HCT116 (cell line): Measurements from ENCODE around the gene HSDL2. TPM values are rescaled to one million over a fixed set of nuclear protein-coding genes. Genes with fewer than 3 reads are reported as not detected.

ENCODE experiments used
- ATAC-seq: fragments of 200-7000 bp; cut with Tn5 transposase; 2 replicates; pipeline ENCODE4 v1.9.1; 2020; ENCODE audit warnings: mild to moderate bottlenecking, moderate library complexity
- BruUV-seq: library from RNA; stranded (reverse); fragments of 400-500 nt; replicated peaks from 2 replicates; lab custom pipeline; 2021; lab: Mats Ljungman, UMichigan
- CTCF ChIA-PET: fragments of 300-600 bp; sonication (Branson Sonifier 250); formaldehyde crosslinking; loops from one replicate; lab custom pipeline; 2021; ENCODE audit warnings: antibody characterized with exemption; lab: Charles Lee
- POLR2A ChIA-PET: fragments of 300-600, 350-600 bp; sonication (Branson Sonifier 250); formaldehyde crosslinking; loops from one replicate; lab custom pipeline; 2021; ENCODE audit warnings: antibody characterized with exemption; lab: Charles Lee
- RAD21 ChIA-PET, 2 experiments: fragments of 300-600 bp; sonication (Branson Sonifier 250); formaldehyde crosslinking; loops; one replicate each; lab custom pipeline; 2023; ENCODE audit warnings: low total read pairs in 2 of 2; ENCODE audit not compliant: uncharacterized antibody in 2 of 2, unreplicated experiment in 2 of 2, low non-redundant PET in 1 of 2; lab: Charles Lee
- DNase-seq: peaks from one replicate; pipeline ENCODE4 v3.0.0-alpha.2; 2010; ENCODE audit warnings: low read depth, low spot score
- H2AFZ ChIP-seq: fragments of 200-600 bp; shearing (Covaris generic), sonication (generic); 2 replicates; pipeline ENCODE4 v1.6.1; 2017; ENCODE audit warnings: low read depth, mixed run types, mixed read lengths, antibody characterized with exemption, low read length; ENCODE audit not compliant: poor library complexity, severe bottlenecking
- H3K27ac ChIP-seq: 2 replicates; pipeline ENCODE4 v1.5.1; 2012; ENCODE audit warnings: low read depth, low read length
- H3K27me3 ChIP-seq: fragments of 200-600 bp; sonication (generic); 2 replicates; pipeline ENCODE4 v1.6.1; 2016; ENCODE audit warnings: mixed run types, low read length, mixed read lengths; ENCODE audit not compliant: insufficient read depth
- H3K36me3 ChIP-seq, 2 experiments: fragments of 200-500 bp in 1 of 2; fragments of 200-600 bp in 1 of 2; sonication (Bioruptor generic) in 1 of 2; sonication (generic) in 1 of 2; 2 replicates each; pipeline versions ENCODE4 v1.5.1 to v1.6.1; 2014 to 2016; ENCODE audit warnings: low read length in 2 of 2, inconsistent platforms in 1 of 2, mixed read lengths in 1 of 2, mixed run types in 1 of 2; ENCODE audit not compliant: insufficient read depth in 2 of 2, control insufficient read depth in 1 of 2
- H3K4me1 ChIP-seq, 2 experiments: fragments of 200-600 bp in 1 of 2; sonication (generic) in 1 of 2; 2 replicates each; pipeline versions ENCODE4 v1.5.1 to v1.6.1; 2012 to 2017; ENCODE audit warnings: low read length in 2 of 2, inconsistent platforms in 1 of 2, mild to moderate bottlenecking in 1 of 2, mixed read lengths in 1 of 2, mixed run types in 1 of 2, moderate library complexity in 1 of 2; ENCODE audit not compliant: insufficient read depth in 2 of 2, control insufficient read depth in 1 of 2
- H3K4me2 ChIP-seq: fragments of 200-600 bp; sonication (generic); 2 replicates; pipeline ENCODE4 v1.6.1; 2017; ENCODE audit warnings: mixed run types, low read length, mixed read lengths
- H3K4me3 ChIP-seq, 2 experiments: fragments of 200-600 bp in 1 of 2; sonication (generic) in 1 of 2; replicated peaks in 1 of 2; 2 replicates each; pipeline ENCODE4 v1.5.1; 2011 to 2016; ENCODE audit warnings: low read length in 2 of 2, control low read depth in 1 of 2, low read depth in 1 of 2, mild to moderate bottlenecking in 1 of 2, mixed read lengths in 1 of 2, mixed run types in 1 of 2
- H3K79me2 ChIP-seq: fragments of 200-600 bp; sonication (generic); 2 replicates; pipeline ENCODE4 v1.6.1; 2017; ENCODE audit warnings: mild to moderate bottlenecking, mixed run types, low read length, moderate library complexity, mixed read lengths; ENCODE audit not compliant: insufficient read depth
- H3K9ac ChIP-seq: fragments of 200-600 bp; sonication (generic); 2 replicates; pipeline ENCODE4 v1.6.1; 2016; ENCODE audit warnings: low read length, mixed read lengths
- H3K9me2 ChIP-seq: fragments of 200-600 bp; sonication (generic), shearing (Covaris generic); 2 replicates; pipeline ENCODE4 v1.6.1; 2017; ENCODE audit warnings: mixed run types, mild to moderate bottlenecking, moderate library complexity; ENCODE audit not compliant: insufficient read depth
- H3K9me3 ChIP-seq, 2 experiments: fragments of 200-500 bp in 1 of 2; fragments of 200-600 bp in 1 of 2; sonication (Bioruptor generic) in 1 of 2; sonication (generic) in 1 of 2; 2 replicates each; pipeline ENCODE4 v1.6.1; 2014 to 2017; ENCODE audit warnings: low read length in 2 of 2, mixed read lengths in 2 of 2, inconsistent platforms in 1 of 2, low read depth in 1 of 2, mild to moderate bottlenecking in 1 of 2, mixed run types in 1 of 2, moderate library complexity in 1 of 2; ENCODE audit not compliant: control insufficient read depth in 1 of 2, insufficient read depth in 1 of 2
- H4K20me1 ChIP-seq: fragments of 200-600 bp; sonication (generic), shearing (Covaris generic); 2 replicates; pipeline ENCODE4 v1.6.1; 2017; ENCODE audit warnings: mixed run types, mild to moderate bottlenecking, moderate library complexity; ENCODE audit not compliant: insufficient read depth
- ATF3 ChIP-seq: IDR thresholded peaks from 2 replicates; pipeline ENCODE4 v1.6.1; 2012
- CBX3 ChIP-seq: IDR thresholded peaks from 2 replicates; pipeline ENCODE4 v1.6.1; 2012; ENCODE audit warnings: low read depth
- CTCF ChIP-seq, 3 experiments: fragments of 200-600 bp in 1 of 3; sonication (generic) in 1 of 3; IDR thresholded peaks in 2 of 3; conservative IDR thresholded peaks in 1 of 3; 2 replicates each; pipeline ENCODE4 v1.5.1; 2012 to 2017; ENCODE audit warnings: low read depth in 2 of 3, low read length in 2 of 3, antibody characterized with exemption in 1 of 3, borderline replicate concordance in 1 of 3, control low read depth in 1 of 3, mild to moderate bottlenecking in 1 of 3, mixed read lengths in 1 of 3, mixed run types in 1 of 3, moderate library complexity in 1 of 3; ENCODE audit not compliant: insufficient read depth in 1 of 3
- EGR1 ChIP-seq: IDR thresholded peaks from 2 replicates; pipeline ENCODE4 v1.6.1; 2012; ENCODE audit warnings: low read depth
- EZH2 ChIP-seq: fragments of 200-600 bp; sonication (generic); IDR thresholded peaks from 2 replicates; pipeline ENCODE4 v1.6.1; 2017; ENCODE audit warnings: antibody characterized with exemption, mixed run types
- EZH2phosphoT487 ChIP-seq: fragments of 200-600 bp; IDR thresholded peaks from 2 replicates; pipeline ENCODE4 v1.6.1; 2018; ENCODE audit warnings: antibody characterized with exemption, borderline replicate concordance
- MAX ChIP-seq: IDR thresholded peaks from 2 replicates; pipeline ENCODE4 v1.6.1; 2012
- POLR2A ChIP-seq: IDR thresholded peaks from 2 replicates; pipeline ENCODE4 v1.7.0; 2011; ENCODE audit warnings: borderline replicate concordance; ENCODE audit not compliant: insufficient read depth, insufficient read length; ENCODE audit errors: extremely low read depth
- SP1 ChIP-seq: IDR thresholded peaks from 2 replicates; pipeline ENCODE4 v1.6.1; 2012; ENCODE audit warnings: low read depth
- SRF ChIP-seq: IDR thresholded peaks from 2 replicates; pipeline ENCODE4 v1.6.1; 2012; ENCODE audit warnings: low read depth
- TCF7L2 ChIP-seq: IDR thresholded peaks from 2 replicates; pipeline ENCODE4 v1.7.0; 2011; ENCODE audit warnings: borderline replicate concordance, inconsistent platforms; ENCODE audit not compliant: insufficient read depth, insufficient read length; ENCODE audit errors: extremely low read depth
- ZBTB33 ChIP-seq: IDR thresholded peaks from 2 replicates; pipeline ENCODE4 v1.6.1; 2011; ENCODE audit warnings: mild to moderate bottlenecking, low read length, moderate library complexity; ENCODE audit not compliant: insufficient replicate concordance; ENCODE audit errors: extremely low read depth
- ZFX ChIP-seq: fragments of 450-650 bp; IDR thresholded peaks from 2 replicates; pipeline ENCODE4 v1.6.1; 2017
- ZNF274 ChIP-seq: fragments of 200-500 bp; sonication (Bioruptor generic); IDR thresholded peaks from 2 replicates; pipeline ENCODE4 v1.6.1; 2014; ENCODE audit warnings: mild to moderate bottlenecking, low read depth, low read length, inconsistent platforms
- intact Hi-C: fragments of 100-400 bp; cut with micrococcal nuclease; formaldehyde crosslinking; loops from 2 replicates; pipeline ENCODE4 v1.10.0; 2022
- total RNA-seq: library from RNA; stranded (reverse); gene quantifications from one replicate; pipeline ENCODE4 v1.2.1, GENCODE V29; 2021; ENCODE audit not compliant: unreplicated experiment

HSDL2 gene
- total RNA-seq, 1 experiment from 2014 or later, result 33.9 TPM

- H3K4me2 ChIP-seq, result no peak overlapping the region
- no peak overlapping the region for H3K9ac ChIP-seq
- ATAC-seq, result no peak
- H2AFZ ChIP-seq, result no peak overlapping the region
- H3K27ac ChIP-seq, result no peak overlapping the region
- ChIA-PET RAD21 (no interaction called here), CTCF (no interaction called here), POLR2A (no interaction called here)
- intact Hi-C loops, result no loop called here
- no peaks in the 10 kb centered on the region for H3K36me3 ChIP-seq
- no peaks in the 10 kb centered on the region for H3K9me3 ChIP-seq
- H3K79me2 ChIP-seq, result peaks cover 28% of the 10 kb centered on the region
- no peak overlapping the region for H3K4me3 ChIP-seq
- H4K20me1 ChIP-seq, result no peaks in the 10 kb centered on the region
- BruUV-seq, result no TSS peak
- no peaks in the 10 kb centered on the region for H3K4me1 ChIP-seq
- no peaks in the 10 kb centered on the region for H3K27me3 ChIP-seq
- no peak for DNase-seq
- no peaks in the 10 kb centered on the region for H3K9me2 ChIP-seq
- TF ChIP-seq CBX3 (no peak), ZBTB33 (no peak), SRF (no peak), ATF3 (no peak), MAX (no peak), ZNF274 (no peak), EZH2phosphoT487 (no peak), POLR2A (no peak), CTCF (IDR thresholded peaks at IDR 0.05 in 2 of 3, conservative IDR thresholded peaks at IDR 0.05 in 1 of 3; ENCODE audit: borderline replicate concordance in 1 of 3, insufficient read depth in 1 of 3, low read depth in 2 of 3, low read length in 2 of 3) (no peak), EZH2 (no peak), TCF7L2 (no peak), EGR1 (no peak), SP1 (no peak), ZFX (no peak)
Observed at GRCh38 chr9:112505086-112505485, 125.2 kb downstream of the HSDL2 start.
